ENCODE results near the gene THBS2. TPM values are rescaled to one million over a fixed set of nuclear protein-coding genes. Genes with fewer than 3 reads are reported as not detected.
A peak's percentile ranks its signal among the peaks of the same experiment; 100 is the strongest.

THBS2 gene
- total RNA-seq, 6 experiments from 2014 or later, result 2.7 to 28.7 (median 7.8) TPM

GRCh38 chr6:169296622-169297021 lies 43.0 kb upstream of the THBS2 start:
- Histone ChIP-seq H3K27ac (no peak overlapping the region), H3K36me3 (no peaks in the 10 kb centered on the region), H3K4me3 (no peak overlapping the region), H3K4me1 (no peaks in the 10 kb centered on the region), H3K27me3 (no peaks in the 10 kb centered on the region), H3K9me3 (peaks cover 0 to 4% (median 0%) of the 10 kb centered on the region in 4 donors)
- DNase-seq, result no peak
- ATAC-seq, result no peak
- WGBS (ENCODE audit: insufficient coverage, low coverage, low lambda C conversion rate, missing lambda C conversion rate), result 52% methylated on average over 6 of the region's 6 CpGs
- intact Hi-C loops (cut with DNase I), result no loop called here
- TF ChIP-seq POLR2A (IDR thresholded peaks at IDR 0.05), result no peak
- TF ChIP-seq, protein P1, sequence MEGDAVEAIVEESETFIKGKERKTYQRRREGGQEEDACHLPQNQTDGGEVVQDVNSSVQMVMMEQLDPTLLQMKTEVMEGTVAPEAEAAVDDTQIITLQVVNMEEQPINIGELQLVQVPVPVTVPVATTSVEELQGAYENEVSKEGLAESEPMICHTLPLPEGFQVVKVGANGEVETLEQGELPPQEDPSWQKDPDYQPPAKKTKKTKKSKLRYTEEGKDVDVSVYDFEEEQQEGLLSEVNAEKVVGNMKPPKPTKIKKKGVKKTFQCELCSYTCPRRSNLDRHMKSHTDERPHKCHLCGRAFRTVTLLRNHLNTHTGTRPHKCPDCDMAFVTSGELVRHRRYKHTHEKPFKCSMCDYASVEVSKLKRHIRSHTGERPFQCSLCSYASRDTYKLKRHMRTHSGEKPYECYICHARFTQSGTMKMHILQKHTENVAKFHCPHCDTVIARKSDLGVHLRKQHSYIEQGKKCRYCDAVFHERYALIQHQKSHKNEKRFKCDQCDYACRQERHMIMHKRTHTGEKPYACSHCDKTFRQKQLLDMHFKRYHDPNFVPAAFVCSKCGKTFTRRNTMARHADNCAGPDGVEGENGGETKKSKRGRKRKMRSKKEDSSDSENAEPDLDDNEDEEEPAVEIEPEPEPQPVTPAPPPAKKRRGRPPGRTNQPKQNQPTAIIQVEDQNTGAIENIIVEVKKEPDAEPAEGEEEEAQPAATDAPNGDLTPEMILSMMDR (IDR thresholded peaks at IDR 0.05), result no peak

DNA sequence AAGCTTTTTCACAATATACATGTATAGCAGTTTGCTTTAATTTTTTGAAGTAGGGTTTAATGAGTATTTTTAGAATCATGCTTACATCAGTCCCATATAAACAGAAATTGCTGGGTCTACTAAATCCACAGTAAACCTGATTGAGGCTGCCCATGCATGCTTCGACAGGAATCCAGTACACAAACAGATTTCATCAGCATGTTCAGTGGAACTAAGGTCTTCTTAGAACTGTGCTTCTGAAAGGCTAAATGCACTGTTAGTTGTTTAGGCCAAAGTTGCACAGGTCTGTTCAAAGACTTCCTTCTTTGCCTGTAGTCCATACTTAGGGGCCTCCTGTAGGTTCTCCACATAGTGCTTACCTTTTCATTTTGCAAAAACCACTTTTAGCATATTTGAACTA lies 42.5 kb upstream of the THBS2 start:
- DNase-seq (no peak), ATAC-seq (no peak)
- intact Hi-C loops (cut with DNase I), result no loop called here
- no peaks in the 10 kb centered on the region for H3K4me1 ChIP-seq
- no peak overlapping the region for H3K4me3 ChIP-seq
- H3K27me3 ChIP-seq, result no peaks in the 10 kb centered on the region
- H3K27ac ChIP-seq, result no peak overlapping the region
- no peak for TF ChIP-seq POLR2A (IDR thresholded peaks at IDR 0.05)
- TF ChIP-seq, protein P1 (IDR thresholded peaks at IDR 0.05), result no peak
- WGBS (ENCODE audit: insufficient coverage, low coverage, low lambda C conversion rate, missing lambda C conversion rate), result 23% methylated on average over 1 of the region's 1 CpG
- peaks cover 0 to 4% (median 0%) of the 10 kb centered on the region in 4 donors for H3K9me3 ChIP-seq
- no peaks in the 10 kb centered on the region for H3K36me3 ChIP-seq

DNA sequence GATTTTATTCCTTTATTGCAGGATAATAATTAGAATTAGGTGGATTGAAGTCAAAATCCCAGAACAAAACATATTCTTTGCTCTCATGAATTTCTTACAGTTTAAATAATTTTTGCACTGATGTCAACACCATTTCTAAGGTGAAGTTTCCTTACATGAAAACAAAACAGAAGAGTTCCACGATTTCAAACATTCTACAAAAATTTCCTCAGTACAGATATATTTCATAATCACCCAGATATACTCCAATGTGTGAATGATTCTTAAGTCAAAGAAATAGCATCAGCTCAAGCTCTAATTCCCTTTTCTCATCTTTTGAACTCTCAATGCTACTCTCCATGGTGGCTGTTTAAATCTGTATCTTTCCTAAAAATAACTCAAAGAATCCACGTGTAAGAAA lies 39.5 kb upstream of the THBS2 start:
- no peak for TF ChIP-seq POLR2A (IDR thresholded peaks at IDR 0.05)
- TF ChIP-seq, protein P1 (IDR thresholded peaks at IDR 0.05), result no peak
- no peak for ATAC-seq

GRCh38 chr6:169292338-169293124 lies 38.9 kb upstream of the THBS2 start:
- H3K4me3 ChIP-seq, result no peak overlapping the region
- H3K27ac ChIP-seq, result no peak overlapping the region
- intact Hi-C loops (cut with DNase I), result no loop called here
- peaks cover 0 to 4% (median 0%) of the 10 kb centered on the region in 4 donors for H3K9me3 ChIP-seq
- DNase-seq (no peak), ATAC-seq (peak in 1 of 4 donors; percentile 44)
- H3K27me3 ChIP-seq, result no peaks in the 10 kb centered on the region
- TF ChIP-seq, protein P1 (IDR thresholded peaks at IDR 0.05), result no peak
- TF ChIP-seq POLR2A (IDR thresholded peaks at IDR 0.05), result no peak
- H3K36me3 ChIP-seq, result no peaks in the 10 kb centered on the region
- WGBS (ENCODE audit: insufficient coverage, low coverage, low lambda C conversion rate, missing lambda C conversion rate), result 43% methylated on average over 11 of the region's 11 CpGs
- no peaks in the 10 kb centered on the region for H3K4me1 ChIP-seq

More for the DNA sequence above, 39.5 kb upstream of the THBS2 start:
- Histone ChIP-seq H3K9me3 (peaks cover 0 to 4% (median 0%) of the 10 kb centered on the region in 4 donors), H3K27ac (no peak overlapping the region), H3K27me3 (no peaks in the 10 kb centered on the region), H3K4me3 (no peak overlapping the region), H3K4me1 (no peaks in the 10 kb centered on the region), H3K36me3 (no peaks in the 10 kb centered on the region)
- 33% methylated on average over 2 of the region's 2 CpGs for WGBS (ENCODE audit: insufficient coverage, low coverage, low lambda C conversion rate, missing lambda C conversion rate)
- intact Hi-C loops (cut with DNase I), result no loop called here
- DNase-seq, result no peak
